SH-SY5Y (cell line): Measurements from ENCODE around the gene RPL13.

Experiments used
- GATA2 ChIP-seq: IDR thresholded peaks from 2 replicates; pipeline ENCODE4 v1.6.1; 2011; ENCODE audit warnings: mild to moderate bottlenecking, low read depth, low read length
- GATA3 ChIP-seq: IDR thresholded peaks from 2 replicates; pipeline ENCODE4 v1.6.1; 2011; ENCODE audit warnings: low read depth, mild to moderate bottlenecking, low read length, moderate library complexity

RPL13 gene

GRCh38 chr16:89602273-89602951 is 41.9 kb downstream of the RPL13 start:
- TF ChIP-seq GATA2, result no peak
- no peak for TF ChIP-seq GATA3

GRCh38 chr16:89602952-89603590 is 42.6 kb downstream of the RPL13 start:
- TF ChIP-seq GATA2 (no peak), GATA3 (no peak)

- TF ChIP-seq GATA2 (no peak), GATA3 (no peak)
Observed at GRCh38 chr16:89604764-89605163, 44.3 kb downstream of the RPL13 start.

- no peak for TF ChIP-seq GATA2
- TF ChIP-seq GATA3, result no peak
Observed at GRCh38 chr16:89605186-89605970, 44.9 kb downstream of the RPL13 start.

GRCh38 chr16:89606006-89606405 is 45.5 kb downstream of the RPL13 start:
- TF ChIP-seq GATA2, result no peak
- no peak for TF ChIP-seq GATA3

GRCh38 chr16:89607453-89607852 is 47.0 kb downstream of the RPL13 start:
- no peak for TF ChIP-seq GATA3
- TF ChIP-seq GATA2, result no peak

- TF ChIP-seq GATA2 (peak; percentile 63), GATA3 (no peak)
Observed at GRCh38 chr16:89607937-89608740, 47.7 kb downstream of the RPL13 start.

- TF ChIP-seq GATA2, result no peak
- no peak for TF ChIP-seq GATA3
Observed at GRCh38 chr16:89610108-89610453, 49.6 kb downstream of the RPL13 start.

- no peak for TF ChIP-seq GATA2
- no peak for TF ChIP-seq GATA3
Observed at GRCh38 chr16:89612415-89613166, 52.1 kb downstream of the RPL13 start.

- TF ChIP-seq GATA3, result no peak
- no peak for TF ChIP-seq GATA2
Observed at GRCh38 chr16:89613231-89613953, 52.9 kb downstream of the RPL13 start, which contains the start of gene DPEP1. Gene DPEP1 (plus strand): TSS chr16:89613642. CDS start chr16:89630411, 16,769 bp downstream.

GRCh38 chr16:89613954-89614459 is 53.5 kb downstream of the RPL13 start:
- TF ChIP-seq GATA2, result no peak
- TF ChIP-seq GATA3, result no peak
